HepG2 (cell line): ENCODE data around the gene REEP6. TPM values are rescaled to one million over a fixed set of nuclear protein-coding genes. Genes with fewer than 3 reads are reported as not detected.

Experiments
- ARID3A ChIP-seq: IDR thresholded peaks from 2 replicates; pipeline ENCODE4 v1.6.1; 2012; ENCODE audit warnings: low read depth, low read length, improper control_type of control experiment
- DNMT1 ChIP-seq: sonication (generic); formaldehyde crosslinking; IDR thresholded peaks from 2 replicates; pipeline ENCODE4 v1.5.1; 2020; ENCODE audit warnings: mild to moderate bottlenecking, missing genetic modification reagents
- FOXA1 ChIP-seq, 2 experiments: fragments of 450-650 bp in 1 of 2; sonication (generic) in 1 of 2; formaldehyde crosslinking in 1 of 2; IDR thresholded peaks; 2 replicates each; pipeline versions ENCODE4 v1.4.0 to v1.6.1; 2016 to 2020; ENCODE audit warnings: missing genetic modification reagents in 1 of 2
- FOXP4 ChIP-seq: sonication (generic); formaldehyde crosslinking; IDR thresholded peaks from 2 replicates; pipeline ENCODE4 v1.4.0; 2020; ENCODE audit warnings: missing genetic modification reagents
- MLLT10 ChIP-seq: sonication (generic); formaldehyde crosslinking; IDR thresholded peaks from 2 replicates; pipeline ENCODE4 v1.4.0; 2020; ENCODE audit warnings: missing genetic modification reagents
- MYPOP ChIP-seq: sonication (generic); formaldehyde crosslinking; IDR thresholded peaks from 2 replicates; pipeline ENCODE4 v1.8.1; 2023; ENCODE audit warnings: mild to moderate bottlenecking, moderate library complexity, missing genetic modification reagents
- PTBP1 ChIP-seq: fragments of 200-400 bp; formaldehyde crosslinking; IDR thresholded peaks from 2 replicates; pipeline ENCODE4 v1.6.1; 2018; ENCODE audit warnings: low read length, low read depth; ENCODE audit not compliant: poor library complexity, severe bottlenecking
- RFX5 ChIP-seq: IDR thresholded peaks from 2 replicates; pipeline ENCODE4 v1.6.1; 2011; ENCODE audit warnings: low read depth, low read length, improper control_type of control experiment
- RXRB ChIP-seq: IDR thresholded peaks from 2 replicates; pipeline ENCODE4 v1.6.1; 2016; ENCODE audit warnings: borderline replicate concordance, missing genetic modification reagents, missing compliant biosample characterization
- TBP ChIP-seq: sonication (generic); formaldehyde crosslinking; IDR thresholded peaks from 2 replicates; pipeline ENCODE4 v1.5.0; 2020; ENCODE audit warnings: missing genetic modification reagents
- ZNF331 ChIP-seq: sonication (generic); formaldehyde crosslinking; IDR thresholded peaks from 2 replicates; pipeline ENCODE4 v1.4.0; 2020; ENCODE audit warnings: missing genetic modification reagents
- ZNF556 ChIP-seq: sonication (generic); formaldehyde crosslinking; IDR thresholded peaks from 2 replicates; pipeline ENCODE4 v1.4.0; 2020; ENCODE audit warnings: mild to moderate bottlenecking, missing genetic modification reagents, borderline replicate concordance
- ZNF879 ChIP-seq: sonication (generic); formaldehyde crosslinking; IDR thresholded peaks from 2 replicates; pipeline ENCODE4 v1.8.1; 2023; ENCODE audit warnings: missing genetic modification reagents
- polyA plus RNA-seq, 8 experiments: library from polyadenylated mRNA; depleted of rRNA in 3 of 8; stranded (reverse) in 7 of 8; unstranded in 1 of 8; fragments of >200 nt; fragmentation: Illumina TruSeq in 4 of 8; extraction: Trizol in 4 of 8; gene quantifications; 2 replicates each; pipeline versions ENCODE4 v1.2.1 to v1.2.3, GENCODE V29; 2011 to 2016; ENCODE audit warnings: low read depth in 4 of 8, missing spikeins in 1 of 8, mixed read lengths in 1 of 8; ENCODE audit not compliant: insufficient read depth in 1 of 8
- total RNA-seq, 5 experiments: library from RNA; depleted of rRNA; stranded (reverse); fragments of >200 nt; fragmentation: Illumina TruSeq; extraction: Trizol; gene quantifications; 2 replicates each; pipeline ENCODE4 v1.2.3, GENCODE V29; 2016; ENCODE audit warnings: low read depth in 1 of 5
- TF ChIP-seq, protein P1 (sequence below): sonication (generic); formaldehyde crosslinking; IDR thresholded peaks from 2 replicates; pipeline ENCODE4 v1.9.0; 2021; ENCODE audit warnings: missing genetic modification reagents, borderline replicate concordance

REEP6 gene
- total and polyA plus RNA-seq, 2 of the 13 experiments (the other 11 are each of a cell fraction or from before 2014, with no cell fraction given), result 10.0 to 28.8 TPM

- TF ChIP-seq DNMT1 (CRISPR knock-in tag), result 0 out of 2 replicates have a peak, but pooled peaks have one; percentile 66
- no peak for TF ChIP-seq TBP (CRISPR knock-in tag)
- TF ChIP-seq FOXP4 (CRISPR knock-in tag), result no peak
- TF ChIP-seq RFX5, result no peak
- TF ChIP-seq FOXA1 (IDR thresholded peaks at IDR 0.05), result no peak
- peak; percentile 53; the same call in 1 of the 2 replicates for TF ChIP-seq FOXA1 (CRISPR knock-in tag; IDR thresholded peaks at IDR 0.05)
- TF ChIP-seq ZNF879 (CRISPR knock-in tag), result no peak
- no peak for TF ChIP-seq PTBP1
- no peak for TF ChIP-seq MLLT10 (CRISPR knock-in tag)
- no peak for TF ChIP-seq ARID3A
- TF ChIP-seq, protein P1, sequence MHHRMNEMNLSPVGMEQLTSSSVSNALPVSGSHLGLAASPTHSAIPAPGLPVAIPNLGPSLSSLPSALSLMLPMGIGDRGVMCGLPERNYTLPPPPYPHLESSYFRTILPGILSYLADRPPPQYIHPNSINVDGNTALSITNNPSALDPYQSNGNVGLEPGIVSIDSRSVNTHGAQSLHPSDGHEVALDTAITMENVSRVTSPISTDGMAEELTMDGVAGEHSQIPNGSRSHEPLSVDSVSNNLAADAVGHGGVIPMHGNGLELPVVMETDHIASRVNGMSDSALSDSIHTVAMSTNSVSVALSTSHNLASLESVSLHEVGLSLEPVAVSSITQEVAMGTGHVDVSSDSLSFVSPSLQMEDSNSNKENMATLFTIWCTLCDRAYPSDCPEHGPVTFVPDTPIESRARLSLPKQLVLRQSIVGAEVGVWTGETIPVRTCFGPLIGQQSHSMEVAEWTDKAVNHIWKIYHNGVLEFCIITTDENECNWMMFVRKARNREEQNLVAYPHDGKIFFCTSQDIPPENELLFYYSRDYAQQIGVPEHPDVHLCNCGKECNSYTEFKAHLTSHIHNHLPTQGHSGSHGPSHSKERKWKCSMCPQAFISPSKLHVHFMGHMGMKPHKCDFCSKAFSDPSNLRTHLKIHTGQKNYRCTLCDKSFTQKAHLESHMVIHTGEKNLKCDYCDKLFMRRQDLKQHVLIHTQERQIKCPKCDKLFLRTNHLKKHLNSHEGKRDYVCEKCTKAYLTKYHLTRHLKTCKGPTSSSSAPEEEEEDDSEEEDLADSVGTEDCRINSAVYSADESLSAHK (CRISPR knock-in tag), result no peak
- TF ChIP-seq MYPOP (CRISPR knock-in tag), result 0 out of 2 replicates have a peak, but pooled peaks have one; percentile 46
- TF ChIP-seq RXRB (CRISPR knock-in tag), result no peak
- TF ChIP-seq ZNF331 (CRISPR knock-in tag), result no peak; the same call in 1 of the 2 replicates
- peak; percentile 69; the same call in 1 of the 2 replicates for TF ChIP-seq ZNF556
These were observed 45.6 kb upstream of the REEP6 start (continued) for GRCh38 chr19:1445185-1445931.
